ACHN (cell line): ENCODE results near the gene FAM156A.
"Not testable (repeated sequence)": the region's sequence is repeated elsewhere in the genome, so short reads cannot be mapped to it uniquely, and the experiment has no call there.

ENCODE experiments used
- DNase-seq: peaks from one replicate; pipeline ENCODE4 v3.0.0-alpha.2; 2015
- in situ Hi-C: cut with HindIII; loops from 2 replicates; pipeline ENCODE4 v1.10.0; 2017; ENCODE audit warnings: low sequenced_read_pairs, low pct_ligation_motif_present, low pct_unique_long_range_greater_than_20kb

Gene FAM156A

GRCh38 chrX:52913681-52914080 lies 44.6 kb downstream of the FAM156A start:
- DNase-seq, in situ Hi-C loops: not testable (repeated sequence)

- DNase-seq, in situ Hi-C loops: not testable (repeated sequence)
Measured at GRCh38 chrX:52909313-52909969, 48.9 kb downstream of the FAM156A start.

- in situ Hi-C loops, DNase-seq: not testable (repeated sequence)
Measured at GRCh38 chrX:52907900-52908299, 50.4 kb downstream of the FAM156A start.

DNA sequence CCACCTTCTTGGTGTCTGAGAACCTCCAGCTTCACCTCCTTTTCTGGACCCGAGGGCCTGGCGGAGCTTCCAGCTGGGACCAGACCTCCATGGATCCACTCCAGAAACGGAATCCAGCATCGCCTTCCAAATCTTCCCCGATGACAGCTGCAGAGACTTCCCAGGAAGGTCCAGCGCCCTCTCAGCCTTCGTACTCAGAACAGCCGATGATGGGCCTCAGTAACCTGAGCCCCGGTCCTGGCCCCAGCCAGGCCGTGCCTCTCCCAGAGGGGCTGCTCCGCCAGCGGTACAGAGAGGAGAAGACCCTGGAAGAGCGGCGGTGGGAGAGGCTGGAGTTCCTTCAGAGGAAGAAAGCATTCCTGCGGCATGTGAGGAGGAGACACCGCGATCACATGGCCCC lies 51.2 kb downstream of the FAM156A start:
- in situ Hi-C loops, DNase-seq: not testable (repeated sequence)

DNA sequence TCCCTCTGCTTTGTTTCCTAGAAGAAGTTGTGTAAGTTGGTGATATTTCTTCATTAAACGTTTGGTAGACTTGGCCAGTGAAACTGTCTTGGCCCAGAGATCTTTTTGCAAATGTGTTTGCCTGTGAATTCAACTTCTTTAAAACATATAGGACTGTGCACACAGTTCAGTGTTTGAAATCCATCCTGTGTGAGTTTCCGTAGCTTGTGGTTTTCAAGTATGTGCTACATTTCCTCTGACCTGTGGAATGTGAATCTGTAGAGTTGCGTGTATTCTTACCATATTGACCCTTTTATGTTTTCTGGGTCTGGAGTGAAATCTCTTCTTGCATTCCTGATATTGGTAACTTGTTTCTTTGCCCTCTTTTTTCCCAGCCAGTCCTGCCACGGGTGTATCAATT lies 52.2 kb downstream of the FAM156A start:
- DNase-seq, in situ Hi-C loops: not testable (repeated sequence)

GRCh38 chrX:52905531-52905930 lies 52.8 kb downstream of the FAM156A start:
- in situ Hi-C loops, DNase-seq: not testable (repeated sequence)
